Neuronal stem cell (in vitro differentiated cells): ENCODE data around the gene ELMO1.

ENCODE experiments used
- DNase-seq: peaks from one replicate; pipeline ENCODE4 v3.0.0-alpha.2; 2013; ENCODE audit warnings: low spot score
- H2AFZ ChIP-seq: one replicate; pipeline ENCODE4 v1.6.1; 2013; ENCODE audit warnings: mild to moderate bottlenecking, low read length, inconsistent platforms
- H2AK5ac ChIP-seq: 2 replicates; pipeline ENCODE4 v1.6.1; 2013; ENCODE audit warnings: low read depth, mild to moderate bottlenecking, inconsistent platforms, low read length, moderate library complexity, mixed read lengths
- H2BK120ac ChIP-seq: 2 replicates; pipeline ENCODE4 v1.6.1; 2013; ENCODE audit warnings: low read depth, mild to moderate bottlenecking, inconsistent platforms, low read length, moderate library complexity, mixed read lengths
- H2BK12ac ChIP-seq: one replicate; pipeline ENCODE4 v1.6.1; 2013; ENCODE audit warnings: low read length, inconsistent platforms
- H2BK15ac ChIP-seq: 2 replicates; pipeline ENCODE4 v1.6.1; 2013; ENCODE audit warnings: mild to moderate bottlenecking, low read length, inconsistent platforms, mixed read lengths
- H2BK5ac ChIP-seq: one replicate; pipeline ENCODE4 v1.6.1; 2013; ENCODE audit warnings: inconsistent platforms, mild to moderate bottlenecking, low read length, moderate library complexity
- H3K14ac ChIP-seq: one replicate; pipeline ENCODE4 v1.6.1; 2013; ENCODE audit warnings: low read length, inconsistent platforms
- H3K18ac ChIP-seq: 2 replicates; pipeline ENCODE4 v1.6.1; 2013; ENCODE audit warnings: low read length, inconsistent platforms
- H3K23ac ChIP-seq: 2 replicates; pipeline ENCODE4 v1.6.1; 2013; ENCODE audit warnings: low read depth, mild to moderate bottlenecking, mixed read lengths, low read length, inconsistent platforms; ENCODE audit not compliant: poor library complexity
- H3K27ac ChIP-seq: replicated peaks from 3 replicates; pipeline ENCODE4 v1.5.1; 2013; ENCODE audit warnings: low read length, inconsistent platforms
- H3K27me3 ChIP-seq, 3 experiments: 2 replicates each; pipeline ENCODE4 v1.6.1; 2013; ENCODE audit warnings: low read length in 3 of 3, mild to moderate bottlenecking in 2 of 3, inconsistent platforms in 1 of 3, low read depth in 1 of 3, mixed read lengths in 1 of 3, moderate library complexity in 1 of 3; ENCODE audit not compliant: control insufficient read depth in 3 of 3, insufficient read depth in 3 of 3
- H3K36me3 ChIP-seq, 2 donors: replicated peaks in 1 of 2; 2 replicates each; pipeline ENCODE4 v1.6.1; 2013; ENCODE audit warnings: low read length in 2 of 2; ENCODE audit not compliant: control insufficient read depth in 2 of 2, insufficient read depth in 2 of 2
- H3K4ac ChIP-seq: 2 replicates; pipeline ENCODE4 v1.6.1; 2013; ENCODE audit warnings: inconsistent platforms, mild to moderate bottlenecking, low read length, moderate library complexity
- H3K4me1 ChIP-seq, 2 donors: 1 replicate in 1 of 2; 2 replicates in 1 of 2; pipeline ENCODE4 v1.6.1; 2013; ENCODE audit warnings: low read length in 2 of 2, low read depth in 1 of 2; ENCODE audit not compliant: control insufficient read depth in 2 of 2, insufficient read depth in 1 of 2
- H3K4me2 ChIP-seq: one replicate; pipeline ENCODE4 v1.6.1; 2013; ENCODE audit warnings: mild to moderate bottlenecking, low read length, inconsistent platforms; ENCODE audit not compliant: insufficient read depth, poor library complexity, severe bottlenecking
- H3K4me3 ChIP-seq, 2 donors: 2 replicates each; pipeline ENCODE4 v1.5.1; 2013; ENCODE audit warnings: low read length in 2 of 2, mild to moderate bottlenecking in 2 of 2, inconsistent platforms in 1 of 2, moderate library complexity in 1 of 2
- H3K79me1 ChIP-seq: one replicate; pipeline ENCODE4 v1.6.1; 2013; ENCODE audit warnings: low read depth, mild to moderate bottlenecking, inconsistent platforms, low read length, moderate library complexity
- H3K9ac ChIP-seq: one replicate; pipeline ENCODE4 v1.6.1; 2013; ENCODE audit warnings: mild to moderate bottlenecking, low read depth, low read length, inconsistent platforms; ENCODE audit not compliant: poor library complexity
- H3K9me3 ChIP-seq, 2 donors: replicated peaks in 1 of 2; 2 replicates each; pipeline versions ENCODE3 to v1.6.1; 2013; ENCODE audit warnings: low read length in 2 of 2, mild to moderate bottlenecking in 2 of 2, inconsistent platforms in 1 of 2, low read depth in 1 of 2, mixed read lengths in 1 of 2, moderate library complexity in 1 of 2; ENCODE audit not compliant: control insufficient read depth in 2 of 2, insufficient read depth in 1 of 2
- H4K8ac ChIP-seq: one replicate; pipeline ENCODE4 v1.6.1; 2013; ENCODE audit warnings: low read depth, mild to moderate bottlenecking, inconsistent platforms, low read length, moderate library complexity
- H4K91ac ChIP-seq: one replicate; pipeline ENCODE4 v1.6.1; 2013; ENCODE audit warnings: low read length, low read depth, mild to moderate bottlenecking, inconsistent platforms; ENCODE audit not compliant: poor library complexity
- WGBS, 2 donors: extraction: QIAGEN DNeasy Blood & Tissue Kit; methylation state at CpG; one replicate each; pipeline ENCODE4 v1.1.7; 2013; ENCODE audit warnings: missing lambda C conversion rate in 2 of 2, mixed read lengths in 1 of 2; ENCODE audit not compliant: insufficient read length in 2 of 2, insufficient replicate concordance in 1 of 2; ENCODE audit errors: extremely low coverage in 2 of 2; 5-methylcytosine and 5-hydroxymethylcytosine counted together

The ELMO1 gene

DNA sequence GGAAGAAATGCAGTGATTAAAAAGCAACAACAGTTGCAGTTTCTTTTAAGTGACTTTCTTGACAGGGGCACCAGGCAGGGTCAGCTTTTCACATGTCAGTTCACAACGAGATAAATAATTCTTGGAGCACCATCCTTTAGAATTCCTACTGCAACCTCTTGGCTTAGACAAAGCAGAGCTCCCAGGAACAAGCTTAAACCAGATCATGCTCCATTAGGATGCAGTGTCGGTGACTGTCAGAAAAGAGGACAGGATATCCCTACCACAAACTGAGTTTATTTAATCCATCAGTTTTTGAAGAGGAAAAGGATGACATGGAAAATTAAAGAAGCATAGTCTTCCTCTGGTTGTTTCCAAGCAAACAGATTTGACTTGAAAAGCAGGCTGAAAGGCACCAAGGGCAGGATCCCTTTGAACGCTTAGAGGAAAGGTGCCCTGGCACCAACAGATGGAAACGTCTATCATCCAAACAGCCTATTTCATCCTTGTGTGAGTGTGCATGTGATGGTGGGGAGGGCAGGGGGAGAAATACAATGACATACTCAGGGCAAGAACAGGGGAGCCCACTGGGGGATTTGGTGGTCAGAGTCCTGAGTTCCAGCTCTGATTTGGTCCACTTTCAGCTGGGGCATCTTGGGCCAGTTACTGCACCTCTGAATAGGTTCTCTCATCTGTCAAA is 392.3 kb downstream of the ELMO1 start:
- H2AK5ac ChIP-seq, result no peak overlapping the region
- no peak overlapping the region for H3K18ac ChIP-seq
- no peak overlapping the region for H3K4ac ChIP-seq
- peak overlapping the region in 1 of 2 donors; percentile 14 for H3K4me3 ChIP-seq
- no peak overlapping the region for H3K23ac ChIP-seq
- no peak overlapping the region for H3K27ac ChIP-seq
- no peaks in the 10 kb centered on the region for H3K79me1 ChIP-seq
- no peak overlapping the region for H2BK12ac ChIP-seq
- no peak overlapping the region for H2BK15ac ChIP-seq
- H2AFZ ChIP-seq, result peak overlapping the region; percentile 80
- H3K9ac ChIP-seq, result no peak overlapping the region
- H3K27me3 ChIP-seq, result no peaks in the 10 kb centered on the region
- no peak overlapping the region for H2BK5ac ChIP-seq
- H3K14ac ChIP-seq, result no peak overlapping the region
- H3K9me3 ChIP-seq, result peaks cover 0 to 24% of the 10 kb centered on the region in 2 donors
- no peak overlapping the region for H2BK120ac ChIP-seq
- no peak overlapping the region for H4K8ac ChIP-seq
- no peak overlapping the region for H3K4me2 ChIP-seq
- DNase-seq, result no peak
- no peak overlapping the region for H4K91ac ChIP-seq
- WGBS, 2 donors, result no CpG with 5 or more reads among the region's 4 CpGs
- H3K36me3 ChIP-seq, result no peaks in the 10 kb centered on the region
- H3K4me1 ChIP-seq, result peaks cover 5 to 33% of the 10 kb centered on the region in 2 donors

DNA sequence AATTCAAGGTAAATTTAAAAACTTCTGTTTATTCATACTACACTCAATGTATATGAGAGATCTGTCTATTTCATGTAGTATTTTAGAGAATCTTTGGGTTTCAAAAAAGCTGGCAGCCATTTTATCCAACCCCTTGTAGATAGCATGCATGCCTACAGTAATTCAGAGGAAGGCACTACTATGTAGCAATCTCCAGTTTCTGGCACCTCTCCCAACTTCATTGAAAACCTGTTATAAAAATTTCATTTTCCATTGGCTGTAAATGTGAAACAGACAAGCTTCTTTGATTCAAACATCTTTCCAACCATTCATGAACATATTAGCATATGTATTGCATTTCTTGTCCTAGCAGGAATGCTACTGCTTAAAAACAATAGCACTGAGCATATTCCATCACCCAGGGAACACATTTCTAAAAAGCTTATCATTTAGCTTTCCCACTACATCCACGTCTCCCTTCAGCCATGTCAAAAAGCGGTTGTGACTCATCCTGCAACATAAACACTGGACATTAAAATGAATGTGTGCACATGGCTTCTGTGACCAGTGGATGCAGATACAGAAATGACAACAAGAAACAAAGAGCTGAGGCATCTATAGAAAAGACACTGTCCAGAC is 393.9 kb downstream of the ELMO1 start:
- H2AK5ac ChIP-seq, result no peak overlapping the region
- H3K14ac ChIP-seq, result no peak overlapping the region
- no CpG with 5 or more reads among the region's 2 CpGs for WGBS, 2 donors
- H3K27me3 ChIP-seq, result no peaks in the 10 kb centered on the region
- H4K8ac ChIP-seq, result no peak overlapping the region
- H3K27ac ChIP-seq, result no peak overlapping the region
- H3K9ac ChIP-seq, result no peak overlapping the region
- no peaks in the 10 kb centered on the region for H3K36me3 ChIP-seq
- H3K4me1 ChIP-seq, result peaks cover 5 to 35% of the 10 kb centered on the region in 2 donors
- H3K9me3 ChIP-seq, result peaks cover 0 to 19% of the 10 kb centered on the region in 2 donors
- no peak overlapping the region for H2BK12ac ChIP-seq
- peak overlapping the region; percentile 14 for H2AFZ ChIP-seq
- H2BK15ac ChIP-seq, result no peak overlapping the region
- no peak overlapping the region for H4K91ac ChIP-seq
- no peak overlapping the region for H3K23ac ChIP-seq
- no peak overlapping the region for H2BK5ac ChIP-seq
- no peak for DNase-seq
- no peaks in the 10 kb centered on the region for H3K79me1 ChIP-seq
- no peak overlapping the region for H2BK120ac ChIP-seq
- no peak overlapping the region for H3K4me2 ChIP-seq
- no peak overlapping the region for H3K18ac ChIP-seq
- H3K4ac ChIP-seq, result no peak overlapping the region
- H3K4me3 ChIP-seq, result no peak overlapping the region

DNA sequence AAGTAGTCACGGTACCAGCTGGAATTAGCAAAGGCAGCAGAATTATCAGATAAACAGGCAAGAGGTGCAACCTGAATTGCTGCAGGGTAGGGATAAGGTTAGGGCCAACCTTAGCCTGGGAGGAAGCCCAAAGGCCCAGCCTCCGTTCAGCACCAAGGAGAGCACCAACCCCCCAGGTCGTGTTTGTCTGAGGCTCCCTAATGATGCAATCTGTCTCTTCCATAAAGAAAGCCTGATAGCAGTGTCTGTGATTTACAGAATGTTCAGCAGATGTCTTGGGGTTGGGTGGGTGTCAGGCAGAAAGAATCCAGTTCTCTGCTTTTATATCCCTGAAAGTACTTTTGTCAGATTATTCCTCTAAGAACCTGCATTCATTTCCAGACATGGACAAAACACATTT is 396.0 kb downstream of the ELMO1 start:
- no peak overlapping the region for H2BK5ac ChIP-seq
- no peak overlapping the region for H3K4me3 ChIP-seq
- H3K4me2 ChIP-seq, result no peak overlapping the region
- peak; percentile 67 for DNase-seq
- no peak overlapping the region for H3K27ac ChIP-seq
- H3K14ac ChIP-seq, result no peak overlapping the region
- H4K91ac ChIP-seq, result no peak overlapping the region
- H2BK12ac ChIP-seq, result no peak overlapping the region
- no peak overlapping the region for H4K8ac ChIP-seq
- H3K9me3 ChIP-seq, result peaks cover 0 to 3% of the 10 kb centered on the region in 2 donors
- H3K27me3 ChIP-seq, result no peaks in the 10 kb centered on the region
- peaks cover 7 to 35% of the 10 kb centered on the region in 2 donors for H3K4me1 ChIP-seq
- no peaks in the 10 kb centered on the region for H3K79me1 ChIP-seq
- WGBS, 2 donors, result no CpG with 5 or more reads among the region's 3 CpGs
- no peak overlapping the region for H3K4ac ChIP-seq
- no peaks in the 10 kb centered on the region for H3K36me3 ChIP-seq
- H3K9ac ChIP-seq, result no peak overlapping the region
- H3K18ac ChIP-seq, result no peak overlapping the region
- no peak overlapping the region for H2BK120ac ChIP-seq
- no peak overlapping the region for H3K23ac ChIP-seq
- no peak overlapping the region for H2BK15ac ChIP-seq
- no peak overlapping the region for H2AK5ac ChIP-seq
- no peak overlapping the region for H2AFZ ChIP-seq

DNA sequence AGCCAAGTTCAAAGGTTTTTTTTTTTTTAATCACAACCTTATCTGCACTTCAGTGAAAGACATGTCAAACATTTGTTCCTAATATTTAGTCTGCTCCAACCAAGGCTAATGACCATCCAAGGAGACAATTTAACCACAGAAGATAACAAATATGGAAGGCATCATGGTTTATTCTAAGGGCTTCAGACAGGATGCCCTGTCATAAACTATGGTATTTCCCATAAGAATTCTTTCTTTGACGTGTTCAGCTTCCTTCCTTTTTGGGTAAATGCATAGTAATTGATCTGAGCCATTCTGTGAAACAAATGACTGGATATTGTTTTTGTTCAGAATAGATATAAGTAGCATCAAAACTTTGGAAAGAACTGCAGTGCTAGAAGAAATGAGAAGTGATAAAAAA is 397.9 kb downstream of the ELMO1 start:
- H3K9ac ChIP-seq, result no peak overlapping the region
- H3K9me3 ChIP-seq, result no peaks in the 10 kb centered on the region
- H3K27ac ChIP-seq, result no peak overlapping the region
- no peak overlapping the region for H2BK120ac ChIP-seq
- no peak overlapping the region for H2BK15ac ChIP-seq
- H3K4me2 ChIP-seq, result no peak overlapping the region
- no peak overlapping the region for H4K91ac ChIP-seq
- H3K36me3 ChIP-seq, result no peaks in the 10 kb centered on the region
- no peak overlapping the region for H3K14ac ChIP-seq
- no peak overlapping the region for H2BK12ac ChIP-seq
- H3K18ac ChIP-seq, result no peak overlapping the region
- H3K27me3 ChIP-seq, result no peaks in the 10 kb centered on the region
- WGBS, 2 donors, result no CpG with 5 or more reads among the region's 1 CpG
- H3K4me1 ChIP-seq, result peaks cover 9 to 32% of the 10 kb centered on the region in 2 donors
- no peak overlapping the region for H2AK5ac ChIP-seq
- H2BK5ac ChIP-seq, result no peak overlapping the region
- H3K4ac ChIP-seq, result no peak overlapping the region
- no peak overlapping the region for H2AFZ ChIP-seq
- no peak overlapping the region for H3K4me3 ChIP-seq
- DNase-seq, result no peak
- no peak overlapping the region for H3K23ac ChIP-seq
- no peak overlapping the region for H4K8ac ChIP-seq
- no peaks in the 10 kb centered on the region for H3K79me1 ChIP-seq
